K562 (cell line): ENCODE measurements around the gene TMEM203. TPM values are rescaled to one million over a fixed set of nuclear protein-coding genes. Genes with fewer than 3 reads are reported as not detected.

ENCODE experiments used
- ATF7 ChIP-seq: fragments of 450-650 bp; IDR thresholded peaks from 2 replicates; pipeline ENCODE4 v1.7.1; 2014; ENCODE audit warnings: mild to moderate bottlenecking, moderate library complexity
- CHD2 ChIP-seq: IDR thresholded peaks from 2 replicates; pipeline ENCODE4 v1.6.1; 2011; ENCODE audit warnings: low read depth, low read length
- COPS2 ChIP-seq: fragments of 450-650 bp; conservative IDR thresholded peaks from 2 replicates; pipeline ENCODE4 v1.6.1; 2016; ENCODE audit warnings: mild to moderate bottlenecking, moderate library complexity
- GTF2F1 ChIP-seq: IDR thresholded peaks from 2 replicates; pipeline ENCODE4 v1.6.1; 2011; ENCODE audit warnings: low read depth, low read length, improper control_type of control experiment
- HDAC6 ChIP-seq: IDR thresholded peaks from 2 replicates; pipeline ENCODE4 v1.6.1; 2012; ENCODE audit warnings: low read depth, mild to moderate bottlenecking, control low read depth, inconsistent platforms, low read length, moderate library complexity
- JUNB ChIP-seq: fragments of 450-650 bp; formaldehyde crosslinking; conservative IDR thresholded peaks from 2 replicates; pipeline ENCODE4 v1.4.0; 2020; ENCODE audit warnings: mild to moderate bottlenecking
- KLF16 ChIP-seq: IDR thresholded peaks from 2 replicates; pipeline ENCODE4 v1.6.1; 2016; ENCODE audit warnings: antibody characterized with exemption
- MYNN ChIP-seq, 2 experiments: sonication (generic); formaldehyde crosslinking in 1 of 2; IDR thresholded peaks; 2 replicates each; pipeline versions ENCODE4 v1.5.0 to v1.6.1; 2016 to 2020; ENCODE audit warnings: antibody characterized with exemption in 1 of 2, missing genetic modification reagents in 1 of 2
- NFE2L1 ChIP-seq: fragments of 450-650 bp; IDR thresholded peaks from 2 replicates; pipeline ENCODE4 v1.6.1; 2016; ENCODE audit warnings: missing genetic modification characterization, low read depth, mild to moderate bottlenecking, missing compliant biosample characterization, moderate library complexity, borderline replicate concordance
- NR2C2 ChIP-seq, 2 experiments: fragments of 200-800 bp in 1 of 2; sonication (Bioruptor generic) in 1 of 2; sonication (generic) in 1 of 2; formaldehyde crosslinking in 1 of 2; IDR thresholded peaks; 2 replicates each; pipeline versions ENCODE4 v1.6.1 to v1.8.0; 2016 to 2022; ENCODE audit warnings: mild to moderate bottlenecking in 1 of 2, missing compliant biosample characterization in 1 of 2, missing genetic modification characterization in 1 of 2, missing genetic modification reagents in 1 of 2
- PHF21A ChIP-seq: fragments of 450-650 bp; IDR thresholded peaks from 2 replicates; pipeline ENCODE4 v1.6.1; 2017; ENCODE audit warnings: low read depth, borderline replicate concordance
- PHTF2 ChIP-seq: fragments of 250-450 bp; sonication (Bioruptor Pico); IDR thresholded peaks from 2 replicates; pipeline ENCODE4 v1.5.0; 2021; ENCODE audit warnings: mild to moderate bottlenecking
- RBM39 ChIP-seq: fragments of 200-400 bp; formaldehyde crosslinking; optimal IDR thresholded peaks from 2 replicates; pipeline ENCODE3; 2018; ENCODE audit warnings: low read depth, low read length
- TCF3 ChIP-seq: sonication (generic); formaldehyde crosslinking; IDR thresholded peaks from 2 replicates; pipeline ENCODE4 v1.4.0; 2020; ENCODE audit warnings: mild to moderate bottlenecking, missing genetic modification reagents
- TFAM ChIP-seq: fragments of 250-450 bp; sonication (Bioruptor Pico); conservative IDR thresholded peaks from 2 replicates; pipeline ENCODE4 v1.5.0; 2021; ENCODE audit warnings: mild to moderate bottlenecking, moderate library complexity
- ZBTB8A ChIP-seq: fragments of 450-650 bp; IDR thresholded peaks from 2 replicates; pipeline ENCODE4 v1.6.1; 2018; ENCODE audit warnings: mild to moderate bottlenecking, moderate library complexity; ENCODE audit not compliant: partially characterized antibody
- ZNF134 ChIP-seq: fragments of 250-450 bp; sonication (Bioruptor Pico); conservative IDR thresholded peaks from 2 replicates; pipeline ENCODE4 v1.4.0; 2020
- ZNF143 ChIP-seq: sonication (generic); formaldehyde crosslinking; IDR thresholded peaks from 2 replicates; pipeline ENCODE4 v1.9.0; 2022; ENCODE audit warnings: mild to moderate bottlenecking, missing genetic modification reagents
- ZNF174 ChIP-seq: fragments of 250-450 bp; sonication (Bioruptor Pico); IDR thresholded peaks from 2 replicates; pipeline ENCODE4 v1.4.0; 2020; ENCODE audit warnings: mild to moderate bottlenecking
- ZNF217 ChIP-seq: sonication (generic); formaldehyde crosslinking; IDR thresholded peaks from 2 replicates; pipeline ENCODE4 v1.8.0; 2022; ENCODE audit warnings: mild to moderate bottlenecking, missing genetic modification reagents
- ZNF224 ChIP-seq: sonication (generic); formaldehyde crosslinking; IDR thresholded peaks from 2 replicates; pipeline ENCODE4 v1.8.0; 2022; ENCODE audit warnings: mild to moderate bottlenecking, missing genetic modification reagents
- ZNF830 ChIP-seq: fragments of 250-450 bp; sonication (Bioruptor Pico); IDR thresholded peaks from 2 replicates; pipeline ENCODE4 v1.5.0; 2021; ENCODE audit warnings: mild to moderate bottlenecking
- polyA plus RNA-seq, 8 experiments: library from polyadenylated mRNA; depleted of rRNA in 4 of 8; stranded (reverse) in 5 of 8; unstranded in 3 of 8; fragments of >200 nt; fragmentation: Nextera tagmentation in 2 of 8; fragmentation: Illumina TruSeq in 1 of 8; extraction: Ambion mirVana in 2 of 8; extraction: Trizol in 1 of 8; gene quantifications; 2 replicates each; pipeline versions ENCODE4 v1.2.1 to v1.2.3, GENCODE V29; 2011 to 2014; ENCODE audit warnings: inconsistent platforms in 1 of 8, missing spikeins in 1 of 8
- total RNA-seq, 7 experiments: library from RNA; depleted of rRNA in 6 of 7; stranded (reverse); fragments of >200 nt in 6 of 7; fragmentation: Illumina TruSeq in 2 of 7; extraction: Trizol in 2 of 7; gene quantifications; 2 replicates each; pipeline versions ENCODE4 v1.2.1 to v1.2.3, GENCODE V29; 2011 to 2021; ENCODE audit warnings: low replicate concordance in 1 of 7
- TF ChIP-seq, protein P1 (sequence below): sonication (generic); formaldehyde crosslinking; IDR thresholded peaks from 2 replicates; pipeline ENCODE4 v1.8.1; 2022; ENCODE audit warnings: missing genetic modification reagents
- TF ChIP-seq, protein P2 (sequence below): fragments of 250-450 bp; sonication (Bioruptor Pico); IDR thresholded peaks from 2 replicates; pipeline ENCODE4 v1.6.1; 2021; ENCODE audit warnings: mild to moderate bottlenecking
- TF ChIP-seq, protein P3 (sequence below): fragments of 250-450 bp; sonication (Bioruptor Pico); IDR thresholded peaks from 2 replicates; pipeline ENCODE4 v1.5.0; 2021
- TF ChIP-seq, protein P4 (sequence below): fragments of 450-650 bp; IDR thresholded peaks from one replicate; pipeline ENCODE4 v1.6.1; 2018; ENCODE audit warnings: mild to moderate bottlenecking, moderate library complexity; ENCODE audit not compliant: partially characterized antibody

The TMEM203 gene
- total and polyA plus RNA-seq, 9 of the 15 experiments (the other 6 are each of a cell fraction or from before 2014, with no cell fraction given) = 8.8 to 59.5 (median 37.6) TPM

DNA sequence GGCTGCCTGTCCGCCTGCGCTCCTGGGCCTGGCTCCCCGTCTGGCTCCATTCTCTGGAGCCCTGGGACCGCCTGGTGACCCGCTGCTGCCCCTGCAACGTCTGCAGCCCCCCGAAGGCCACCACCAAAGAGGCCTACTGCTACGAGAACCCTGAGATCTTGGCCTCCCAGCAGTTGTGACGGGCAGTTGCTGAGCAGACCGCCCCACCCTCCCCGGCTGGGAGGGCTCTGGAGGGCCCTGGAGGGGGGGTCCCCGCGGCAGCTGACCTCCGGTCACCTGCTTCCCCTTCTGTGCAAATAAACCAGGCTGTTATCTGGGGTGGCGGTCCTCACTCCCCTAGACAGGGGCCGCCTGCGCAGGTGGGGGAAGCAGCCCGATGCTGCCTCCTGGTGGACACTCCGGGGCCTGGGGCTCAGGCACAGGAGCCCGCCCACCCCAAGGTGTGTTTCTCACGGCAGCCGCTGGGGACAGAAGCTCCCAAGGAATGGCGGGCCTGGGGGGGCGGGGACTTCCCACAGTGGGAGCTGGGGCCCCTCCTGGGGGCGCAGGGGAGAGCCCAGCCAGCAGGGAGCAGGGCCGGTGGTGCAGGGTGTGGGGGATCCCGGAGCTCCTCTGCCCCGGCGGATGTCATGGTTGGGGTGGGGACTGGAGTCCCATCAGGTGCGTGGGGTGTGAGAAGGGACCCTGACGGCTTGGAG lies 30.9 kb upstream of the TMEM203 start (continued):
- TF ChIP-seq, protein P1, sequence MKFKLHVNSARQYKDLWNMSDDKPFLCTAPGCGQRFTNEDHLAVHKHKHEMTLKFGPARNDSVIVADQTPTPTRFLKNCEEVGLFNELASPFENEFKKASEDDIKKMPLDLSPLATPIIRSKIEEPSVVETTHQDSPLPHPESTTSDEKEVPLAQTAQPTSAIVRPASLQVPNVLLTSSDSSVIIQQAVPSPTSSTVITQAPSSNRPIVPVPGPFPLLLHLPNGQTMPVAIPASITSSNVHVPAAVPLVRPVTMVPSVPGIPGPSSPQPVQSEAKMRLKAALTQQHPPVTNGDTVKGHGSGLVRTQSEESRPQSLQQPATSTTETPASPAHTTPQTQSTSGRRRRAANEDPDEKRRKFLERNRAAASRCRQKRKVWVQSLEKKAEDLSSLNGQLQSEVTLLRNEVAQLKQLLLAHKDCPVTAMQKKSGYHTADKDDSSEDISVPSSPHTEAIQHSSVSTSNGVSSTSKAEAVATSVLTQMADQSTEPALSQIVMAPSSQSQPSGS (CRISPR knock-in tag) = no peak
- TF ChIP-seq CHD2 (no peak; the same call in 1 of the 2 replicates), ZNF217 (CRISPR knock-in tag) (no peak), PHF21A (0 out of 2 replicates have a peak, but pooled peaks have one; percentile 56), TFAM (no peak), ZNF830 (CRISPR knock-in tag) (no peak), NR2C2 (CRISPR knock-in tag; IDR thresholded peaks at IDR 0.05) (no peak), NR2C2 (tag; IDR thresholded peaks at IDR 0.05) (peak; percentile 24; the same call in 1 of the 2 replicates), TCF3 (peak; percentile 91), PHTF2 (CRISPR knock-in tag) (no peak), ZNF174 (no peak), ZNF143 (CRISPR knock-in tag) (no peak), HDAC6 (no peak), KLF16 (peak; percentile 90), COPS2 (no peak), NFE2L1 (no peak), ZNF134 (CRISPR knock-in tag) (no peak), ZNF224 (CRISPR knock-in tag) (no peak), JUNB (0 out of 2 replicates have a peak, but pooled peaks have one; percentile 18), MYNN (IDR thresholded peaks at IDR 0.05) (no peak), MYNN (CRISPR knock-in tag; IDR thresholded peaks at IDR 0.05) (no peak), GTF2F1 (no peak), RBM39 (no peak), ATF7 (peak; percentile 82; the same call in 1 of the 2 replicates), ZBTB8A (no peak)
- TF ChIP-seq, protein P2, sequence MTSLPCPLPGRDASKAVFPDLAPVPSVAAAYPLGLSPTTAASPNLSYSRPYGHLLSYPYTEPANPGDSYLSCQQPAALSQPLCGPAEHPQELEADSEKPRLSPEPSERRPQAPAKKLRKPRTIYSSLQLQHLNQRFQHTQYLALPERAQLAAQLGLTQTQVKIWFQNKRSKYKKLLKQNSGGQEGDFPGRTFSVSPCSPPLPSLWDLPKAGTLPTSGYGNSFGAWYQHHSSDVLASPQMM (CRISPR knock-in tag) = no peak
- TF ChIP-seq, protein P3, sequence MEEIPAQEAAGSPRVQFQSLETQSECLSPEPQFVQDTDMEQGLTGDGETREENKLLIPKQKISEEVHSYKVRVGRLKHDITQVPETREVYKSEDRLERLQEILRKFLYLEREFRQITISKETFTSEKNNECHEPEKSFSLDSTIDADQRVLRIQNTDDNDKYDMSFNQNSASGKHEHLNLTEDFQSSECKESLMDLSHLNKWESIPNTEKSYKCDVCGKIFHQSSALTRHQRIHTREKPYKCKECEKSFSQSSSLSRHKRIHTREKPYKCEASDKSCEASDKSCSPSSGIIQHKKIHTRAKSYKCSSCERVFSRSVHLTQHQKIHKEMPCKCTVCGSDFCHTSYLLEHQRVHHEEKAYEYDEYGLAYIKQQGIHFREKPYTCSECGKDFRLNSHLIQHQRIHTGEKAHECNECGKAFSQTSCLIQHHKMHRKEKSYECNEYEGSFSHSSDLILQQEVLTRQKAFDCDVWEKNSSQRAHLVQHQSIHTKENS (CRISPR knock-in tag) = no peak
- TF ChIP-seq, protein P4, sequence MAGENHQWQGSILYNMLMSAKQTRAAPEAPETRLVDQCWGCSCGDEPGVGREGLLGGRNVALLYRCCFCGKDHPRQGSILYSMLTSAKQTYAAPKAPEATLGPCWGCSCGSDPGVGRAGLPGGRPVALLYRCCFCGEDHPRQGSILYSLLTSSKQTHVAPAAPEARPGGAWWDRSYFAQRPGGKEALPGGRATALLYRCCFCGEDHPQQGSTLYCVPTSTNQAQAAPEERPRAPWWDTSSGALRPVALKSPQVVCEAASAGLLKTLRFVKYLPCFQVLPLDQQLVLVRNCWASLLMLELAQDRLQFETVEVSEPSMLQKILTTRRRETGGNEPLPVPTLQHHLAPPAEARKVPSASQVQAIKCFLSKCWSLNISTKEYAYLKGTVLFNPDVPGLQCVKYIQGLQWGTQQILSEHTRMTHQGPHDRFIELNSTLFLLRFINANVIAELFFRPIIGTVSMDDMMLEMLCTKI = no peak
